Cortex of kidney (tissue), 1 donor: ENCODE measurements around the gene PLPPR1.
"Not testable (repeated sequence)": the region's sequence is repeated elsewhere in the genome, so short reads cannot be mapped to it uniquely, and the experiment has no call there.

Experiments used
- DNase-seq: peaks from one replicate; lab custom pipeline; 2025; lab: John Stamatoyannopoulos, UW

The PLPPR1 gene

DNA sequence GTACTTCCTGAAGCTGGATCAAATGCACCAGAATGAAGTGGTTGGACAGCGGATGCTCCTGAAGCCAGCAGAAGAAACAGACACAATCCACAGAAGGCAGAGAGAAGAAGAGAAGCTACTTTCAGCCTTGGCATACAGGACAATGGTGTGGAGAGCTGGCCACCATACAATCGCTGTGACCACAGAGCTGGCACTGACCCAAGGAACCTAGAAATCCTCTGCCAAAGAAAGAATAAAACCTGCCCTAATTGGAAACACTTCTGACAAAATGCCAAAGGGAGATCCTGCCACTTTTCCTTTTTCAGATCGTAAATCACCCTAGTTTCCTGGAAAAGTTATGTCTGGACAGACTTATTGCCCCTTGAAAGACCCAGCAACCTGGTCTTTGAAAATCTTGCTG is 278.5 kb downstream of the PLPPR1 start:
- no peak for DNase-seq

DNA sequence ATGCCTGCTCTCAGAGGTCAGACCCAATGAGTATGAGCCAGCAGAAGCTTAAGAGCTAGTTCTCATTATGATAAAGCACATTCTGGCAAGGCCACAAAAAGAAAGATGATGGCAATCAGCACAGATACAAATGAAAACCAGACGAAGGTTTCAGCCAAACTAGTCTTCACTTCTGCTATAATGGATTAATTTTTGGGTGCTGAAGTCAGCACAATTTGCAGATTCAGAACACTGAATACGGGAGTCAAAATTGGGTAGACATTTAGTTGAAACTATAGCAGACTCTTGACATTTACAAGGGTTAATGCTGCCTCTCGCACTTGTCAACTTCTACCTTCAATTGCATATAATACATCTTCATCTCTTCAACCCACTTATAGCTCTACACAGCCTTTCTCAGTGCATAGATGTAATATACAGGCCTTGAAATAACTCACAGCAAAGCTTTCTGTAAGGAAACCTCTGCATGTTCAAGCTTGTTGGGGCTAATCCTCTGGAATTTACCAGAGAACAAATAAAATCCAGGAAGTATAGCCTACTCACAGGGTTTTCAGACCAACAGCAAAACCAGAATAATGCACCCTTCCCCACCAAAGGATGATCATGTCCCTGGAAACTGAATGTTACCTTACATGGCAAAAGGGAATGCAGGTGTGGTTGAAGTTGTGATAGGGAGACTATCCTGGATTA is 279.1 kb downstream of the PLPPR1 start:
- DNase-seq: no peak

DNA sequence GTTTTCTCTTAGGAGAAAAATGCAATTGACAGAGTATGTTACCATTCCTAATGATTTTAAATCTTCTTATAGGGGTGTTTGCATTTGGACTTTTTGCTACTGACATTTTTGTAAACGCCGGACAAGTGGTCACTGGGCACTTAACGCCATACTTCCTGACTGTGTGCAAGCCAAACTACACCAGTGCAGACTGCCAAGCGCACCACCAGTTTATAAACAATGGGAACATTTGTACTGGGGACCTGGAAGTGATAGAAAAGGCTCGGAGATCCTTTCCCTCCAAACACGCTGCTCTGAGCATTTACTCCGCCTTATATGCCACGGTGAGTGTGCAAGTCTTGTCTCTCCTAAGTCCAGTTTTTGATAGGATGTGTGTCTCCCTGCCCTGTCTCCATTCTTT is 280.6 kb downstream of the PLPPR1 start:
- no peak for DNase-seq

DNA sequence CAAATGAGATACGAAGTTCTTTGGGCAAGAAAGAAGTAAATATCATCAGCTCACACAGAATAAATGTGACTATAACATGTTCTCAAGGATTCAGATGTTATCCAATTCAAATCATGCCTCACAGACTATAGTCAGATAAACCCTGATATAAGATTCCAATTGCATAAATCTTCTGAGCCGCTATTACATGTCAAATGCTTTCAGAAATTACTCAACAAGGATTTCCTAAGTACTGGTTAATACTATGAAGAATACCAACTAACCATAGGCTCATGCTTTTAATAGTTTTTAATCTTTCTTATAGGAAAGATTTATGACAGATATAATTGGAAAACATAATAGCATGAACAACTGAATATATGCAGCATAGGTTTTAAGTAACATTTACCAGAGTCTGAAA is 282.7 kb downstream of the PLPPR1 start:
- DNase-seq: no peak

DNA sequence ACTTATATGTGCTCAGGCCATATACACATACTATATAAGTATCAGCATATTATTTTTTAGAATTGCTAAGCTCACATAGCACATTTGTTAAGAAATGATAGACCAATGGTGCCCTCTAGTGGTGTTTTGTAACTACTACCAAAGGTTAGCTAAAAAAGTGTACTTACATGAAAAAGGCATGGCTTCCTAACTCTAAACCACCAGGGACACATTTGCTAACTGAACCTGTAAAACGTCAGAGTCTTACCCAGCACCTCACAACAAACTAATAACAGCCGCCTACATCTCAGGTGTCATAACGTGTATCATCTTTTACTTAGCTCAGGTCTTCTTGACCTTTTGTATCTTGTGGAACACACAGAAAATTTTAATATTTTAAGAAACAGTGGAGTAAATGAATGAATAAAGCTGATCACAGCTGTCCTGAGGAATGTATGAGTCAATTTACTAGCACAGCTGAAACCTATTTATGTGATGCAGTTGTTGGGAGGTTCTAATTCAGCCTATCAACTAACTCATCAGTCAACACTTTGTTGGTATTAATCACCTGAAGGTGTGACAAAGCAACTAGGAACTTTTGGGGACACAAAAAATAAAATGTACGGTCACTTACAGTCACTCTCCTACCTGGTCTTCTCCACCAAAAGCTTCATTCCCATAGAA is 283.4 kb downstream of the PLPPR1 start:
- no peak for DNase-seq

DNA sequence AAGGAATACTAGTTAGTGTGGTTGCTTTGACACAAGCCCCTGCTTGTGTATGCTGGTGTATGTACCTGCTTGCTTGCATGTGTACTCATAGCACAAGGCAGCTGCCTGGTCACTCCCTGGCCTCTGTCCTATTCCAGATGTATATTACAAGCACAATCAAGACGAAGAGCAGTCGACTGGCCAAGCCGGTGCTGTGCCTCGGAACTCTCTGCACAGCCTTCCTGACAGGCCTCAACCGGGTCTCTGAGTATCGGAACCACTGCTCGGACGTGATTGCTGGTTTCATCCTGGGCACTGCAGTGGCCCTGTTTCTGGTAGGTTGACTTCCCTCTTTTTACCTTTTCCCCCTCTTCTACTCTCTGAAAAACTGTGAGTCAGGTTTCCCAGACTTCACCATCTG is 284.1 kb downstream of the PLPPR1 start:
- no peak for DNase-seq

DNA sequence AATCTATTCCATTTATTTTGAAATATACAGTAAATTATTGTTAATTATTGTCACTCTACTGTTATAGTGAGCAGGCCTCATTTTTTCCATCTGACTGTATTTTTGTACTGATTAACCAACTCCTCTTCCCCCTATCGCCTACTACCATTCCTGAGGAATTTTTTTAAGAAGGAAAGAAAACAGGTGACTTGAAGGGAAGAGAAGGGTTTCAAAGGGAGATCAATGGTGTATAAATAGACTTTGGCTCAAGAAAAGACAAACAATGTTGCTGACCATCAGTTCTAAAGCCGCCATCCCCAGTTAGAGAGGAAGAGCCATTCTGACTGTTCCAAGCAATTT is 286.6 kb downstream of the PLPPR1 start:
- DNase-seq: no peak

DNA sequence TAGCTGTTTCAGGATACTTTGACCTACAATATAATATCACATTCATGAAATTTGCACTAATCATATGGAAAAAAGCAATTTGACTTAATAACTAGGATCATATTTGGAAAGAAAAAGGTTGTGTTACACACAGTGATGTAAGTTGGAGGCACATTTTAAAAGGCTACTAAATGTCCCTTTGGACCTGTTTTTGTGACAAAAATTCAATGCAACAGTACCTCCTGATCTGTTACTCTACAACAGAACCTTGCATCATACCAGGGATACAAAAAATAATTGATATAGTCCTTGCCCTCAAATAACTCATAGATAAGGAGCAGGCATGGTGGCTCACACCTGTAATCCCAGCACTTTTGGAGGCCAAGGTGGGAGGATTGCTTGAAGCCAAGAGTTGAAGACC is 289.2 kb downstream of the PLPPR1 start:
- no peak for DNase-seq

DNA sequence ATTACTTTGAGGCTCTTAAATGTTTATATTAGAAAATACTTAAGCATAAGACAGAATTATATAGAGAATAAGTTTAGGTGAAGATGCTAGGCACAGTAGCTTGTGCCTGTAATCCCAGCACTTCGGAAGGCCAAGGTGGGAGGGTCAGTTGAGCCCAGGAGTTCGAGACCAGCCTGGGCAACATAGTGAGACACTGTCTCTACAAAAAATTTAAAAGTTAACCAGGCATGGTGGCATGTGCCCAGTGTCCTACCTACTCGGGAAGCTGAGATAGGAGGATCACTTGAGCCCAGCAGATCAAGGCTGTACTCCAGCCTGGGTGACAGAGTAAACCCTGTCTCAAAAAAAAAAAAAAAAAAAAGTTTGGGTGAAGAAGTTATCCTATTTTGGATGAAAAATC is 294.6 kb downstream of the PLPPR1 start:
- no peak for DNase-seq

DNA sequence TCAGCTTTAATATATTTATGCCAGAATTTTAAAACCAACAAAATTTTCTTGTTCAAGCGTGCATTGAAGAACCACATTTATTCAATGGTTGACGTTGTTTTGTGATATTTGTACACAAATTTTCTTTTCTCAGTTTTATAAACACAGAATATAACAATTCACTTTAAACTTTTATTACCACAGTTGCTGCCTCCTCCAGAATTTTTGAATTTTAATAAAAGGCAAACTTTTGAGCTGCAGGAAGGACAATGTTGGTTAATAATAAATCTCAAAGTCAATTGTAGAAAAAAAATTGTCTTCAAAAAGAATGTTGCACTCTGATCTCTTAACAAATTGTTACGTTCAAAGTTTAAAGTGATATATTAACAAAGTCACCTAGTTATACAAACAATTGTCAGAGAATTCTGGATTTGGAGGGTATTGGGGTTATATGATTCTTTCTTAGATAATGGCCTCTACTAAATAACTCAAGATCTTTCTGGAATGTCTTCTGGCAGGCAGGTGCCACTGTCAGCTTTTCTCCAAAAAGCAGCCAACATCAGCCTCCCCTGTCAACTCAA is 295.8 kb downstream of the PLPPR1 start:
- DNase-seq: no peak

DNA sequence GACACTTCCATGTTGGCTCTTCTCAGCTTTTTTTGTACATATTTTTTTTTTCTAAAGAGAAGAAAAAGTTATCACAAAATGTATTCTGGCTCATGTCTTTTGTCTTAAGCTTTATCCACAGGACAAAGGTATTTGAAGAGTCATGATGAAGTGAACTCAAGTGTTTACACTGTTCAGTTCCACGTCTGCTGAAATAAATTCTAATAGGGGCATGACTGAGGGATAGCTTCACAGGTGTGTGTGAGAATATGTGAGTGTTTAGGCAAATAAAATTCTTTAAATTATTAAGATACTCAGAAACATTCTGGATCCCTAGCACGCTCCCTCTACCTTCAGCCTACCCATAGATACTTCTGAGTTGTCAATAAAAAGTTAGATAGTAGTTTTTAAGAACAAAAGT is 296.5 kb downstream of the PLPPR1 start:
- DNase-seq: no peak

DNA sequence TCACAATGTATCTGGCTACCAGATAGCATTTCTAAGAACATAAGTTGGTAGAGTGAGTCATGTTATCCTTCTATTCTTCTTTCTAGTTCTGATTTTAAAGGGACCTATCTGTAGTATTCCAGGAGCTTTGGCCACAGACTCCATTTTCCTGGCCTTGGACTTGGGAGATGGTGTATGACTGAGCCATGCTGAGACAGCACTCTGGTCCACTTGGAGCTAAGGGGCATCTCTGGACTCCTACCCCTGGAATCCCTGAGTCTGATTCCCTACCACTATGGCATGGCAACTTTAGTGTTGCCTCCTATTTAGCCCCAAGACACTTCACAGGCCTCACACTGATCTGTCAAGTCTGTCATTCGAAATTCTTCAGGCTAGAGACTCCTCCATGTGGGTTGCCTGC is 297.5 kb downstream of the PLPPR1 start:
- DNase-seq: no peak

DNA sequence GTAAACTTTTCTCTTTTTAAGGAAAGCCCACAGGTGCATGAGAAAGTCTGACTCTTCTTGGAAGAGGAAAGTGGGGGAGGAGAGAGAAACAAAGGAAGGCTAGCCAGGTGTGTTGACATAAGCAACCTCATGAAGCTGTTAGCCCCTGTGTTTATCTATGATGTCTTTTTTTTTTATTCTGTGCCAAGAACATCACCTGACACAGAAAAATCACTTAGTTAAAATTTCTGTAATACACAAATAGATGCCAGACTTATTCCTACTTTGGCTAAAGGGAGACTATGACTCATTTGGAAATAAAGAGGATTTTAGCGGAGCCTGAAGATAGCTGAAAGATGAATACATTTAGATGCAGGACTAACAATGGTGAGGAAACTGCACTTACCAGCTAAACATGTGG is 298.0 kb downstream of the PLPPR1 start:
- no peak for DNase-seq

DNA sequence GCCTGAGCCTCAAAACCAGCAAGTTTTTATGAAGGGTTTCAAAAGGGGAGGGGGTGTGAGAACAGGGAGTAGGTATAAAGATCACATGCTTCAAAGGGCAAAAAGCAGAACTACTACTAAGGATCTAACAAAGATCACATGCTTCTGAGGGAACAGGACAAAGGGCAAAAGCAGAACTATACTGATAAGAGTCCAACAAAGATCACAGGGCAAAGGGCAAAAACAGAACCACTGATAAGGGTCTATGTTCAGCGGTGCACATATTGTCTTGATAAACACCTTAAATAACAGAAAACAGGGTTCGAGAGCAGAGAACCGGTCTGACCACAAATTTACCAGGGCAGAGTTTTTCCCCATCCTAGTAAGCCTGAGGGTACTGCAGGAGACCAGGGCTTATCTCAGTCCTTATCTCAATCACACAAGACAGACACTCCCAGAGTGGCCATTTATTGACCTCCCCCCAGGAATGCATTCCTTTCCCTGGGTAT is 298.9 kb downstream of the PLPPR1 start:
- not testable (repeated sequence) for DNase-seq

DNA sequence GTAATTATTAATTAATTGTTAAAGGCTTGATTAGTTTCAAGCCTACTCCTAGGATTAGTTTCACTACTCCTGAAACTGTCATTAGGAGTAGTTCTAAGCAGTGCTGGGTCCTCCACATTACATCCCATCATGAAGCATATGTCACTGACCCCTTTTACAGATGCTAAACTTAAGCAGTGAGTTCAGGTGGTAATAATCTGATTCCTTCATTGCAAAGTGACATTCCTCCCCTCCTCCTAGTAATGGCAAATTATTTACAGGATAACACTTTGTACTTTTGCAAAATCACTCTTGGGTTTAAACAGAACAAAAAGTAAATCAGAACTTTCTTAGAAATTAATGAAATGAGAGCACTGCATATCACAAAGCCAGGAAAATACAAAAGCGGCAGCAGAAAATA is 303.8 kb downstream of the PLPPR1 start:
- DNase-seq: no peak

DNA sequence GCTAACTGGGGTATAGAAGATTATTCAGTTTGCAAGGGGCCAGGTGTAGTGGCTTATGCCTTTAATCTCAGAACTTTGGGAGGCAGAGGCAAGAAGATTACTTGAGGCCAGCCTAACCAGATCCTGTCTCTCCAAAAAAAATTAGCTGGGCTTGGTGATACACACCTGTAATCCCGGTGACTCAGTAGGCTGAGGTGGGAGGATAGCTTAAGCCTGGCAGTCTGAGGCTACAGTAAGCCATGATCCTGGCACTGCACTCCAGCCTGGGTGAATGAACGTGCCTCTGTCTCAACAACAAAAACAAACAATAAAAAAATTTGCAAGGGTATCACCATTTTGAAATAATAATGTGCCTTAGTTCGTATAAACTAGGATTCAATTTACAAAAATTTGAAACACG is 305.0 kb downstream of the PLPPR1 start:
- DNase-seq: no peak

DNA sequence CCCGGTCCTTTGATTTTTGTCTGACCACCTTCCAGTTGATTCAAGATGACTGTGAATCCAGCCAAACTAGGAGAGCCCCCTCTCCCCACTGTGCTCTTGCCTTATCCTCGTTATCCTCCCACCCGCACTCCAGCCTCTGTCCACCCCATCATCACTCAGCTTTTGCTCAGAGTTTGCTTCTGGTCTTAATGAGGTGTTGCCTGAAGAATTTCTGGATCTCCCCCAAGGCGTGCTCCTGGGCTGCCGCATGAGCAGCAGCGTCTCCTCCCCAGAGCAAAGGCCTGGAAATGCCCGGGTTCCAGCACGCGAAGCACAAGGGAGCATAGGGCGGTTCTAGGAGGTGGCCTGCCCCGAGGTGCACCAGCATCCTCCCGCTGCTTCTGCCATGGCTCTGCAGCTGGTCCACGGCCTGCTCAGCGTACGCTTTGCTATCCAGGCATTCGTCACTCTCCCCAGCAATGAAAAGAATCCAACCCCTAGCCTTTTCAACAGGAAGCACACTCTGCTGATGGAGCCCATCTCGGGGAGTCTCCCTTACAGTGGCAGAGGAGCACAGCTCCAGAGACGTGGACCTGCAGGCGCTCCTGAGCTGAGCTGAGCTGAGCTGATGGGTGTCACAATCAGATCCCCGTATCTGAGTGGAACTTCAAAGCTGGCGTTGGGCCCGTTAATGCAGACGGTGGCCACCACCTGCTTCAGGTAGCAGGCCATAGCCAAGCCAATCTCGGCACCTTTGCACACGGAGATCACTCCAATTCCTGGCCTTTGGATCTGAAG is 305.6 kb downstream of the PLPPR1 start:
- no peak for DNase-seq

DNA sequence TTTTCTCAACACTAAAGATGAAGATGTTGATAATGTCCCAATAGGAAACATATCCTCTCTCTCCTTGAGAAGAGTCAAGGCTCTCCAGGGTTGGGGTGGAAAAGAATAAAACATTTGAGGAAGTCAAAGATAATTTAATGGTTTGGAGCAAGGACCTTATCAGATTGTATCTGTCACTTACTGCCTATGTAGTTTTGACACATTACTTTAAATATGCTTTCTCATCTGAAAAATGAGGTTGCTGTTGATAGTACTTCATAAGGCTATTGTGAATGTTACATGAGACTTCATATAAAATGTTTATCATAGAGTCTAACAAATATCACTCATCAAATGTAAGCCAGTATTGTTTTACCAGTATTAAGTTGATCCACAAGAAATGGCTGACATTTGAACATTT is 307.6 kb downstream of the PLPPR1 start:
- DNase-seq: no peak

DNA sequence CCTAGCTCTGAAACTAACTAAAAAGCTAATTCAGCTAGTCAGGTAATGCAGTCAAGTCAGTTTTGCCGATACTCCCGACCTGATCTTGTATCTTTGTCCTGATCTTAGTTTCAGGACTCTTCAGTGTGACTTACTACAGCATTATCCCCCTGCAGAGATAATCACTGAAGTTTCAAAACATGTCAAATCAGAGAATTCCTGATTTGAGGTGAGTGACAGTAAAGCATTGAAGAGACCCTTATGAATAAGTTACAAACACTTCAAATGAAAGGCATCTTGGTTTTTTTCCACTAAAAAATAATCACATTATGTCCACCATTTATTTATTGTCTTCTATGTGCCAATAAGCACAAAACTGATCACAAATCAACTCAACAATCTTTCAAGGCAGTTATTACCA is 308.7 kb downstream of the PLPPR1 start:
- DNase-seq: no peak

DNA sequence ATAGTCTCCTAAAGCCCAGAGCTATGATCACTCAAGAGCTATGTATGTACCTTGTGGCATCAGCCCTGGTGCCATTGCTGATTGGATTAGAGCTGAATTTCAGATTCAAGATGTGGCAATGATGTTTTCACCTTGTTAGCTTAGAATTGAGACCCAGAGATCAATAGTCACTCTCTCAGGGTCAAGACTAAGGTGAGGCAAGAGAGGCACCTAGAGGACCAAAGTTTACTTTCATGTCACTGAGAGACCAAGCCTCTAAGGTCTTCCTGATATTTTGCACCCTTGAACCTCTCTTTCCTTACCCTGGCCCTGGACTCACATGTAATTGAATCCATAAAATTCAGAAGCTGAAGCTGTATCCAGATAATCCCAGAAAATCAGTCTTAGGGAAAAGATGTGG is 313.4 kb downstream of the PLPPR1 start:
- DNase-seq: no peak

DNA sequence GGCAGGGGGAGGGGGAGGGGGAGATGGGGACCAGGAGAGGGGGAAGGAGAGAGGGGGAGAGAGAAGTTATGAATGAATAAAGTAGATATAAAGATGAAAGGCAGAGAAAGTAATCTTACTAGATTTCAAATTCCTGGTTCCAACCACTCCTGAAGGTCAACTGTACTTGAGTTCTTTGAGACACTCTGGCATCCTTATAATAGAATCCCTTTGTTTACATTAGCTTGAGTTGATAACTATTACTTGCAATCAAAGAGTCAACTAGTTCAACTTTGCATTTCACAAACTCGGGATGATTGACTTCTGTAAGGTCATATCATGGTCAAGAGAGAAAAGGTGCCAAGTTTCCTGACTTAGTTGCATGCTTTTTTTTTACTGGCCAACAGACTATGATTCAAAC is 314.1 kb downstream of the PLPPR1 start:
- no peak for DNase-seq

DNA sequence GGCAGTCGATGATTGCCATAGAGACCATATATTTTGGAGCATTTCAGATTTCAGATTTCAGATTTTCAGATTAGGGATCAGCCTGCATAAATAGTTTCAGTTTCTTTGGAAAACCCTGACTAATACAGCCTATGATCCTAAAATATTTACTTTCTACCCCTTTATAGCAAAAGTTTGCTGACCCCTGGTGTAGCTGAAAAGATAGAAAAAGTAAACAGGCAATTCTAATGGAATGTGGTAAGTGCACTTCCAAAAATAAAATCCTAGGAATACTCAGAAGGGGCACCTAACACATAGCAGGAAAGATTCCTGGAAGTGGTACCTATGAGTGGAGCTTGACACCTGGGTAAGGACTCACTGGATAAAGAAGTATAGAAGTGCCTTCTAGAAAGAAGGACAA is 321.8 kb downstream of the PLPPR1 start:
- no peak for DNase-seq

DNA sequence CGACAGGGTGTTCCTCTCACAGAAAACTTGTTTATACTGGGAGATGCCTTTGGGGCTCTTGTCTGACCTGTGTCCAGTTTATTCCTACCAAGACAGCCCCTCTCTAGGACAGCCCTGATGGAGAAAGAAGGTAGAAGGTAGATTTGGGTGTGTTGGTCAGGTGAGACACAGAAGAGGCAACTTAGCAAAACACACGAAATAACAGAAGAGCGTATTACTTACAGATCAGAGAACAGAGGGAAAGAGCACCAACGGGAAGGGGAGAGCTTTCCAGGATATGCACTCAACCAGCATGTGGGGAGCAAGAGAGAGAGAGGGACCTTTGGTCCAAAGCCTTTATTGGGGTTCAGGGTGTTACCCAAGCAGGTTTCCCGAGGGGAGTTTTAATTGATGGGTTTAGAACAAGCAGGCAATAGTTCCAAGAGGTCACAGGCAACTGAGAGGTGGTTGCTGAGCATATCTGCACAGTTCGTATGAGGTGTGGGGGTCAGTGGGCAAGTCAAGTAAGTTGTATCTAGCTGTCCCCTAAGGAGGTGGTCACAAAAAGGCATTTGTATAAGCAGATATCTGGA is 324.5 kb downstream of the PLPPR1 start:
- no peak for DNase-seq
